NCI-H345 treated with DMSO at 0.1 percent for 48 hours (cell line): ENCODE results near the gene ZNF646.
"Not testable (repeated sequence)": the region's sequence is repeated elsewhere in the genome, so short reads cannot be mapped to it uniquely, and the experiment has no call there.

Source experiments
- DNase-seq: peaks from one replicate; lab custom pipeline; 2025; ENCODE audit not compliant: unreplicated experiment; lab: John Stamatoyannopoulos, UW

The ZNF646 gene

GRCh38 chr16:31084584-31085302, 10.5 kb downstream of the ZNF646 start:
- no peak for DNase-seq

GRCh38 chr16:31085411-31085810, 11.2 kb downstream of the ZNF646 start:
- DNase-seq: no peak

GRCh38 chr16:31085873-31086628, 11.8 kb downstream of the ZNF646 start:
- no peak for DNase-seq

- no peak for DNase-seq
Observed at GRCh38 chr16:31086629-31086906, 12.3 kb downstream of the ZNF646 start.

GRCh38 chr16:31087481-31087880, 13.3 kb downstream of the ZNF646 start:
- DNase-seq: no peak

- no peak for DNase-seq
Observed at GRCh38 chr16:31087971-31088370, 13.7 kb downstream of the ZNF646 start.

- DNase-seq: no peak
Observed at GRCh38 chr16:31088459-31089183, 14.4 kb downstream of the ZNF646 start, which contains the start of gene PRSS53. Gene PRSS53, minus strand, starts transcription at chr16:31088943. Its CDS starts 134 bp downstream, at chr16:31088809.

GRCh38 chr16:31089199-31089598, 15.0 kb downstream of the ZNF646 start:
- DNase-seq: no peak

- DNase-seq: no peak
Observed at GRCh38 chr16:31090540-31090939, 16.3 kb downstream of the ZNF646 start.

GRCh38 chr16:31092330-31092729, 18.1 kb downstream of the ZNF646 start:
- DNase-seq: no peak

GRCh38 chr16:31093132-31093703, 19.0 kb downstream of the ZNF646 start:
- DNase-seq: no peak

GRCh38 chr16:31094088-31094423, 19.8 kb downstream of the ZNF646 start:
- DNase-seq: no peak

GRCh38 chr16:31094424-31095120, 20.4 kb downstream of the ZNF646 start, which contains the start of gene VKORC1:
Gene VKORC1, minus strand, starts transcription at chr16:31094797. Its CDS starts 68 bp downstream, at chr16:31094729.
- DNase-seq: peak; percentile 99

- no peak for DNase-seq
Observed at GRCh38 chr16:31099860-31100638, 25.8 kb downstream of the ZNF646 start.

GRCh38 chr16:31100876-31101641, 26.8 kb downstream of the ZNF646 start:
- DNase-seq: not testable (repeated sequence)

GRCh38 chr16:31105677-31106213, 31.5 kb downstream of the ZNF646 start:
- DNase-seq: peak; percentile 23

GRCh38 chr16:31106509-31107464, 32.6 kb downstream of the ZNF646 start:
- DNase-seq: no peak

- no peak for DNase-seq
Observed at GRCh38 chr16:31107465-31107867, 33.2 kb downstream of the ZNF646 start.
